Measurements from ENCODE around the gene TXLNB.

The TXLNB gene

DNA sequence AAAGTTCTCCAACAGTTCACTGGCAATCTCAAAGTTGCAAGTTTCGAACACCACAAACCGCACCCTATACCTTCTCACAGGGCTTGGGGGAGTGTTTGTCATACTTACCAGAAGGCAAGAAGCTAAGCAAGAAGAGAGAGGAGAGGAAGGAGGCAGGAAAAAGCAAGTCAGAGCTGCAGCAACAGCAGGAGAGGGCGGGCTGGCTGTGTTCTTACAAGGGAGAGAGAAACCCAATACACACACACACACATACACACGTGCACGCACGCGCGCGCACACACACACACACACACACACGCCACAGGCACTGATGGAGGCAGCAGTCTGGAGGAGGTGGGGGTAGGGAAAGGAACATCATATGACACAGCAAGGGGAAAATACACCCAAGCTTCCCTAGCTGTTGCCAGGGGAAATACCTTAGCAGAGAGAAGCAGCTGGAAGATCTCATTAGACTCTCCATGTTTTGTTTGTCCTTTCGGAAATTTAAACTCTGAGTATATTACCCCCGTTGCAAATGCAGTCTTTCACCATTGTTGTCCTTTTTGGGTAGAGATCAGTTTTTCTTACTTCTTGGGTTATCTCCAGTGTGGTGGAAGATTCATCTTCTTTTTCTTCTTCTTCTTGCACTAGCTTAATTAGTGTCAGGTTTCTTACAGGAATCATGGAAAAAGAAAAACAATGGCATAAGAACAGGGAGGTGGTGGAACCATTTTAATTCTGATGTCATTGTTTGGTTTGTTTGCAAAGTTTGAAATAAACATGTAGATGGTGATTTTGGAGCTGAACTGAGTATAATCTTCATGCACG is at the start of gene TXLNB:
Gene TXLNB (minus strand): TSS at position 186 of the 807 bp plus-strand sequence. CDS start 3,099 bp downstream, outside the sequence.
- DNase-seq (ENCODE audit: low spot score), result peak; percentile 41

GRCh38 chr6:139341060-139341459 is 49.3 kb upstream of the TXLNB start:
- DNase-seq (ENCODE audit: low spot score), result no peak

- no peak for DNase-seq (ENCODE audit: low spot score)
Measured at GRCh38 chr6:139338795-139339194, 47.0 kb upstream of the TXLNB start.

DNA sequence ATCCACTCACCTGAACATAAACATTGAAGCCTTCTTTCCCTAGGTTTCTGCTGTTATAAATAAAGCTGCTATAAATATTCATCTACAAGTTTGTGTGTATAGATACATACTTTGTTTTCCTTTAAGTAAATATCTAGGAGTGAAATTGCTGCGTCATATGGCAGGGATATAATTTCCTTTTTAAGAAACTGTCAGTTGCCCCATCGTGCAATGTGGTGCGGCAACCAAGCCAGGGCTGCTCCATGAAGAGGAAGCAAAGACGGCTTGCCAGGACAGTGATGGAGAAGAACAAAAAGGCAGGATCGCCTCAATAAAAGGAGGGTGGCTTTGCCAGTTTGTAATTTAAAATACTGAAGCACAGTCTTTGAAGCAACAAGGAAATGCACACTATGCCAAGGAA is 46.0 kb upstream of the TXLNB start:
- DNase-seq (ENCODE audit: low spot score), result no peak

DNA sequence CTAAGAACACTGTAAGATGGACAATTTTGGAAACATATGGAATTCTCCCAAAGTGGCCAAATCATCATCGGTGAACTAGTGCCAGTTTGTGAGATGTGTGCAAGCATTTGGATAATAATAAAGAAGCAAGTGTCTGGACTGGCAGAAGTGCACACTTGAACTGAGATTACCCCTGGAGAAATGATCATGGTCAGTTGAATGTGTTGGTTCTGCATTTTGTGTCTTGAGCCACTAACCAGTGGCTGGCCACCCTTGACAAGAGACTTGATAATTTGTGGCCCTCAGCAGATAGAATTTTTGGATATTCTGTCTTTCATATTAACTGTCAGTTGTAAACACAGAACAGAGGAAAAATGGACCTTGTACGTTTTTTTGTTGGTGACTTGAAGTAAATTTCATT is 45.2 kb upstream of the TXLNB start:
- no peak for DNase-seq (ENCODE audit: low spot score)

- DNase-seq (ENCODE audit: low spot score), result no peak
Measured at GRCh38 chr6:139336488-139336887, 44.7 kb upstream of the TXLNB start.

- DNase-seq (ENCODE audit: low spot score), result no peak
Measured at GRCh38 chr6:139335447-139336210, 43.8 kb upstream of the TXLNB start.

GRCh38 chr6:139334806-139335446 is 43.1 kb upstream of the TXLNB start:
- DNase-seq (ENCODE audit: low spot score), result no peak

DNA sequence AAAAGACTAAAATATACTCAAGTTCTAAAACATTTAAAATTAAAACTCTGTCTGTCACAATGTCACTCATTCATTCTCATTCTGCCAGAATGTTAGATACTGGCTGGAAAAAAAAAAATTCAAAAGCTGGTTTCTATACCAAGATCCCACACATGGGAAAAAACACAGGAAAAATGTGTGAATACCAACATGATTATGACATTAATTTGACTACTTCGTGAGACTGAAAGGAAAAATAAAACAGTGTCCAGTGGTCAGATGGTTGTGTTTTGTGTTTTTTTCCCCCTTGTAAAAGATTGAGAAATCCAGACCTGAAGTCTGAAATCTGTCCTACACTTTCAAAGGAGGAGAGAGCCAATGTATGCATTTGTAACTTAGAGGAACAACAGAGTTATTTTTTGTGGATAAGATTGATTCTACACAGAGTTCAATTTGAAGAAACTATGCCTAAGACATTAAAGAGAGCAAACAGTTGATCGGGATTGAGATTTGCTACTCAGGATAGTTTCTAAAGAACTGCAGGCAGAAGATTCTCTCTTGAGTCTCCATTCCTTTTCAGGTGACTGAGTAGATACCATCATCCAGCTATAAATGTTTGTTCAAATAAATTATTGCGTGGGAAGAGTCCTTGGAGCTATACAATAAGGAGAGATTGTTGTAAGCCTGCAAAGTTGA is 39.2 kb upstream of the TXLNB start:
- no peak for DNase-seq (ENCODE audit: low spot score)

- no peak for DNase-seq (ENCODE audit: low spot score)
Measured at GRCh38 chr6:139330306-139330705, 38.5 kb upstream of the TXLNB start.

DNA sequence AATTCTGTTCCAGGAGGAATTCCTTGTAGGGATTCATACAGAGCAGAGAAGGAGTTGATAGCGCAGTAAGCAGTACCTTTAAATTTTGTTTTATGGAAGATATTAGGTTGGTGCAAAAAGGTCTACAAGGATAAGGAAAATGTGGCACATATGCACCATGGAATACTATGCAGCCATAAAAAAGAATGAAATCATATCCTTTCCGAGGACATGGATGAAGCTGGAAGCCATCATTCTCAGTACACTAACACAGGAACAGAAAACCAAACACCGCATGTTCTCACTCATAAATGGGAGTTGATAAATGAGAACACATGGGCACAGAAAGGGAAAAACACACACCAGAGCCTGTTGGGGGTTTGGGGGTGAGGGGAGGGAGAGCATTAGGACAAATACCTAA is 37.4 kb upstream of the TXLNB start:
- DNase-seq (ENCODE audit: low spot score), result no peak

- peak; percentile 50 for DNase-seq (ENCODE audit: low spot score)
Measured at GRCh38 chr6:139327038-139327437, 35.2 kb upstream of the TXLNB start.

GRCh38 chr6:139325686-139326085 is 33.9 kb upstream of the TXLNB start:
- DNase-seq (ENCODE audit: low spot score), result peak; percentile 35

DNA sequence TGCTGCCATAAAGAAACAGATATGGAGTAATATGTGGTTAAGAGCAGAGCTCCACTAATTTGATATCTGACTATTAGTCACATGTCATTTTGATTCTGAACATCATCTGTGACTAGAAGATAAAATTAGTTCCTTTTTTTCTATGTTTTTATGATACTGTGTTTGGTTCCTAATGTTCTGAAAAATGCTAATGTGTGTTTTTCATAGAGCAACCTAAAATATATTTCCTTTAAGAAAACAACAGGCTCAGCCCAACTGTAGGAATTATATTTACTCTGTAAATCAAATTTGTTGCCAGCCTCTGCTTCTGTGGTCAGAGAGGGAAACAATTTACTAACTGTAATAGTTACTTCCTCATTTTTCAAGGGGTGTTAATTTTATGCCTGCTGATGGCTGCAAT is 33.3 kb upstream of the TXLNB start:
- peak; percentile 64 for DNase-seq (ENCODE audit: low spot score)

GRCh38 chr6:139324301-139324555 is 32.4 kb upstream of the TXLNB start:
- DNase-seq (ENCODE audit: low spot score), result no peak

DNA sequence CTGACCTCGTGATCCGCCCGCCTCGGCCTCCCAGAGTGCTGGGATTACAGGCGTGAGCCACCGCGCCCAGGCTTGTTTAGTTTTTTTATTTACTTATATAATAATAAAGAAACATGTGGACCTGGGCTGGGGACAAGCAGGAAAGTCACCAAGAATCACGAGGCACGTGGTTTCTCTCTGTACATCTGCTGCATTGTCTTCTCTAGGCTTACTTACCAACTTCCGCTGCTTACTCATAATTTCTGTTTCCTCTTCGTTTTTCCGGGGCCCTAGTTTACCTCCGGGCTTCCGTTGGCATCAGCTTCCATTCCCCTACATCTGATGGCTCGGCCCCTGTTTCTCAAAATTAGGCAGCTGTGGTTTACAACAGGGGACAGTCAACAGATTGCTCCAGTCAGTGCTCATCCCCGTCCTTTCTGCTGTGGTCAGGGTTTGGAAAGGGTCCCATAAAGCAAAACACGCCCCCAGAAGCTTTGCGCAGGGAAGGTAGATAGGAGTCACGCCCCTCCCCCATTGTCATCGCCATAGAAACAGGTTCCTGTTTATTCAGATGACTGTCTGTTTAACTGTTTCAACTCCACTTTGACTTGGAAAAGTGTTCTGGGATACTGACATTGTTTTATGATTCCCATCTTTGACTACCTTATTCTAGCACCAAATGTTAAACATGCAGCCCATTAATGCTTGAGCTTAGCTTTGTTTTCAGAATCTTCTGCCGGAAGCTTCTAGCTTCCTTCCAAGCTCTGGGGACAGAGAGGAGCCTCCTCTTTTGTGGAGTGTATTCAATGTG is 31.9 kb upstream of the TXLNB start:
- DNase-seq (ENCODE audit: low spot score), result peak; percentile 68

DNA sequence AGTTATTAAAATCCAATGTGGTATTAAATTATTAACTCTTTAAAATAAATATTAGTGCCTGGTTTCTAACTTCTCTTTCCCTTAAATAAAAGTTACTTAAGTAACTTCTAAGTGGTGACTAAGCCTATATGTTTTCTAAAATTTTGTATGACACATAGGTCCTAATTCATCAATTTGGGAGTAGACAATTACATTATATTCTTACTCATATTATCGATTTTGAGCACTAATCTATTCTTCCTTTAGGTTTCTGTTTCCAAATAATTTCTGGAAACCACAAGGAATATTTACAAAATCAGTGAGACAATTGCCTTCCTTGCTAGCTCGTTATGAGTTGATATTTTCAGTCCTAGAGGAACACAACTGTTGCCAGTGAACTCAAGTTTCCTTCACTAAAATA is 28.3 kb upstream of the TXLNB start:
- no peak for DNase-seq (ENCODE audit: low spot score)

DNA sequence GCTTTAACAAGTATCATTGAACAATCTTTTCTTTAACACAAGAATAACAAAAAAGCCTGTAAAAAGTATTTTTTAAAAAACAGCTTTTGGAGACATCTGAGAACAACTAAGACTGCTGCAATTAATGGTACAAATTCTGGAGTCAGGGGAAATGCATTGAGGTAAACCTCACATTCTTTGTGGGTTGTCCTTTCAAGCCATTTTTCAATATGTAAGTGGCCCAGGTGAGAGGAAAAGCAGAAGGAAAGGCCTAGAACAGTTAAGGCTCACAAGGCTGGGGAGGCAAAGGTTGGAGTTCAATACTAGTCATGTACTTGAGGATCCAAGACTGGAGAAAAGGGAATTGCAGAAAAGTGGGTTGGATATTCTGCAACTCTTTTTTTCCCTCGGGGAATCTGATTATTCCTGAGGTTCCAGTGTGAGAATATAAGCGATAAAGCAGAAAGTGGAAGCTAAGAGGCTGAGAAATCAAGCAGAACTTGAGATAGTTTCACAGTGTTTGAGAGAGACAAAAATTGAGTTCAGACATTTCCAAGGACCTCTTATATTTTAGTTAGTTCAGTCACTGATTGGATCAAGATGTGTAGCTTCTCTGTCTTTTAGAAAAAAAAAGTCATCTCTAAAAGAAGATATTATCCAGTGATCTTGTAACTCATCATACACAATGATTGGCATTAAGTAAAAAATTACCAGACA is 25.0 kb upstream of the TXLNB start:
- DNase-seq (ENCODE audit: low spot score), result no peak

DNA sequence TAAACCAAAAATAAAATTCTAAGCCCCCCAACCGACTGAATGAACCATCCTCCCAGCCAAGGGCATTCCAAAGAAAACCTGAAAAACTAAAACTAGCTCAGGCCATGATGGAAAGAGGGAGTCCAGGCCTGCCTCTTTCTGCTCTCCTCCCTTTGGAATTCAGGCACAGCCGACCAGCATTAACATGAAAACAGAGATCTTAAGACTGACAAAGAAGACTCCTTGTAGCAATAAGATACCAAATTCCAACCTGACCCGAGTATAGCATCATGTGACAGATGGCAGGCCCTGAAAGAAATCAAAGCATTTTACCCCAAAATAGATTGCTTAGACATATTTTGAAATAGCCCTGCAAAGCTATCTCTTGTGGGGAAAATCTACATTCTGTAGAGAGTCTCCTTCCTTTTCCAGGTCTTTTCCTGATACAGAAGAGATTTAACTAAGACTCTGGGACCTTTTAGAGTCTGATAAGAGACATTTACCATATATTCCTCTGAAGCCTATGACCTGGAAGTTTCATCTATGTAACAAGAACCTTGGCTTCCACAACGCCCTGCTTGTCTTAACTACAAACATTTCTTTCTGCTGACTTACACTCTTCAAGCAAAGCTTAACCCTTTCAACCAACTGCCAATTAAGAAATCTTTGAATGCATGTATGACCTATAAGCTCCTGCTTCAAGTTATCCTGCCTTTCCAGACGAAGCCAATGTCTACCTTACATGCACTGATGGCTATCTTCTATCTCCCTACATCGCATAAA is 22.2 kb upstream of the TXLNB start:
- DNase-seq (ENCODE audit: low spot score), result no peak

DNA sequence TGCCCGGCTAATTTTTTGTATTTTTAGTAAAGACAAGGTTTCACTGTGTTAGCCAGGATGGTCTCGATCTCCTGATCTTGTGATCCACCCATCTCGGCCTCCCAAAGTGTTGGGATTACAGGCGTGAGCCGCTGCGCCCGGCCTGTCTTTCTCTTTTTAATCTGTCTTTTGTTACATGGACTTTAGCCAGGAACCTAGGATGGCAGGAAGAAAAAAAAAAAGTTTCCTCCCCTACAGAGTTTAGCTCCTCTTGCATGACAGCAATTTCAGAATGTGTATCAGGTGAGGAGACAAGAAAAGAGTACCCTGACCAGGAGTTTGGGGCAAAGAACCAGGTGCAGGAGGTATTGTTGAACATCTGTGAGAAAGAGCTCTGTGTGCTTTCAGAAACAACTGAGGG is 21.4 kb upstream of the TXLNB start:
- DNase-seq (ENCODE audit: low spot score), result no peak
